ENCODE data around the gene NACC2.
"Not testable (repeated sequence)": the region's sequence is repeated elsewhere in the genome, so short reads cannot be mapped to it uniquely, and the experiment has no call there.

DNA sequence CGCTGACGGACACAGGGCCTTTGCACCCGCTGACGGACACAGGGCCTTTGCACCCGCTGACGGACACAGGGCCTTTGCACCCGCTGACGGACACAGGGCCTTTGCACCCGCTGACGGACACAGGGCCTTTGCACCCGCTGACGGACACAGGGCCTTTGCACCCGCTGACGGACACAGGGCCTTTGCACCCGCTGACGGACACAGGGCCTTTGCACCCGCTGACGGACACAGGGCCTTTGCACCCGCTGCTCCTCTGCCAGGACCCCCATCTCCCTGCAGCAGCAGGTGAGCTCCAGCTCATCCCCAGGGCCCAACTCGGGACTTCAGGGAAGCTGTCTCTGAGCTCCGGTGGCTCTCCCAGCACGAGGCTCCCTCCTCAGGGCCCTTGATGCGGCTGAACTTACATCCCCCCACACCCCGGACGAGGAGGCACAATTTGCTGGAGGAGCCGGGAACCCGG lies 6.6 kb upstream of the NACC2 start:
- not testable (repeated sequence) for TF ChIP-seq MYC (IDR thresholded peaks at IDR 0.05; ENCODE audit: low read depth, low read length); POLR2A (IDR thresholded peaks at IDR 0.05; ENCODE audit: low read depth, low read length); EZH2 (IDR thresholded peaks at IDR 0.05; ENCODE audit: borderline replicate concordance, low read depth, low read length, severe bottlenecking)
- TF ChIP-seq, protein P1, sequence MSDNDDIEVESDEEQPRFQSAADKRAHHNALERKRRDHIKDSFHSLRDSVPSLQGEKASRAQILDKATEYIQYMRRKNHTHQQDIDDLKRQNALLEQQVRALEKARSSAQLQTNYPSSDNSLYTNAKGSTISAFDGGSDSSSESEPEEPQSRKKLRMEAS (IDR thresholded peaks at IDR 0.05; ENCODE audit: insufficient read depth, insufficient read length), result not testable (repeated sequence)
